SU-DHL-6 (cell line): ENCODE data around the gene NOP16.

Experiments
- H2AFZ ChIP-seq: fragments of 200-600 bp; sonication (generic); 2 replicates; pipeline ENCODE4 v1.6.1; 2014; ENCODE audit warnings: low read depth, mild to moderate bottlenecking, moderate library complexity, mixed read lengths, antibody characterized with exemption, low read length; ENCODE audit not compliant: severe bottlenecking
- H3F3A ChIP-seq: fragments of 200-600 bp; shearing (Covaris generic); 2 replicates; pipeline ENCODE4 v1.6.0; 2016; ENCODE audit warnings: antibody characterized with exemption, mild to moderate bottlenecking; ENCODE audit not compliant: insufficient read depth
- H3K27ac ChIP-seq: fragments of 200-600 bp; sonication (generic); 2 replicates; pipeline ENCODE4 v1.5.1; 2016; ENCODE audit warnings: low read depth, mild to moderate bottlenecking, low read length, moderate library complexity, mixed read lengths
- H3K27me3 ChIP-seq: fragments of 200-600 bp; sonication (generic), shearing (Covaris generic); 2 replicates; pipeline ENCODE4 v1.6.0; 2014; ENCODE audit warnings: mild to moderate bottlenecking, low read length
- H3K36me3 ChIP-seq: fragments of 200-600 bp; sonication (generic); 2 replicates; pipeline ENCODE4 v1.6.1; 2014; ENCODE audit warnings: mild to moderate bottlenecking, low read length, mixed read lengths
- H3K4me2 ChIP-seq: fragments of 300-600, 200-600 bp; shearing (Covaris generic), sonication (generic); 2 replicates; pipeline ENCODE4 v1.6.0; 2014; ENCODE audit warnings: low read length, low read depth, mild to moderate bottlenecking; ENCODE audit not compliant: poor library complexity, severe bottlenecking
- H3K4me3 ChIP-seq: fragments of 200-600 bp; sonication (generic); 2 replicates; pipeline ENCODE4 v1.5.1; 2014; ENCODE audit warnings: antibody characterized with exemption, low read length, mild to moderate bottlenecking, mixed read lengths; ENCODE audit not compliant: insufficient read depth, poor library complexity, severe bottlenecking
- H3K79me2 ChIP-seq: fragments of 200-600 bp; sonication (generic); 2 replicates; pipeline ENCODE4 v1.6.1; 2014; ENCODE audit warnings: mild to moderate bottlenecking, low read length, moderate library complexity; ENCODE audit not compliant: insufficient read depth
- H3K9ac ChIP-seq: fragments of 200-600 bp; sonication (generic); 2 replicates; pipeline ENCODE4 v1.7.0; 2014; ENCODE audit warnings: mild to moderate bottlenecking, low read length
- H3K9me2 ChIP-seq: fragments of 200-600 bp; sonication (generic); replicated peaks from 2 replicates; pipeline ENCODE4 v1.6.1; 2014; ENCODE audit warnings: low read length; ENCODE audit not compliant: insufficient read depth
- H3K9me3 ChIP-seq: fragments of 200-600 bp; sonication (generic); 2 replicates; pipeline ENCODE4 v1.6.1; 2014; ENCODE audit warnings: low read length, mixed read lengths; ENCODE audit not compliant: insufficient read depth
- H4K20me1 ChIP-seq: fragments of 200-600 bp; sonication (generic); 2 replicates; pipeline ENCODE4 v1.6.1; 2014; ENCODE audit warnings: low read depth, mild to moderate bottlenecking, antibody characterized with exemption, low read length, moderate library complexity, mixed read lengths
- CTCF ChIP-seq: fragments of 200-600 bp; sonication (generic); IDR thresholded peaks from one replicate; pipeline ENCODE4 v1.5.1; 2017; ENCODE audit warnings: antibody characterized with exemption, mild to moderate bottlenecking, low read length, moderate library complexity; ENCODE audit not compliant: insufficient read depth, poor library complexity, severe bottlenecking
- EZH2phosphoT487 ChIP-seq: fragments of 200-600 bp; sonication (generic), shearing (Covaris generic); conservative IDR thresholded peaks from 2 replicates; pipeline ENCODE4 v1.6.1; 2018; ENCODE audit warnings: mild to moderate bottlenecking, antibody characterized with exemption, low read length, moderate library complexity, mixed read lengths

NOP16 gene

DNA sequence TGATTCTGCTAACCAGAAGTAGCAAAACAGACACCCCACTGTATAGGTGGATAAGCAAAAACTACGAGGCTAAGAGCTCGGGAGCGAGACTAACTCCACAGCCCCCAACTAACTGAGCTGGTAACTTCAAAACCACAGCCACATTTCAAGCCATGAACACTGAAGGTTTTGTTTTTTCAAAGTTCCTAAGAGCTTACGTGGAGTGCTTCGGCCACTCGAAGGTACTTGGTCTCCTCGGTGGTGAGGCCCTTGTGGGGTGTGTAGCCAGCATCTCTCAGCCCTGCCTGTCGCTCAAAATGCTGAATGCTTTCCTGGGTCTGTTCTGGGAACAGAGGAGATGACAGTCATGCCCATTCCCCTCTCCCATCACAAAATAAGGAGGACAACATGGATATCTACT, 38.0 kb downstream of the NOP16 start:
- peaks cover 6% of the 10 kb centered on the region; the same call in 1 of the 2 replicates for H3K36me3 ChIP-seq

GRCh38 chr5:176342766-176343458, 45.5 kb downstream of the NOP16 start:
- Histone ChIP-seq H3K9me3 (no peaks in the 10 kb centered on the region), H3K9me2 (no peaks in the 10 kb centered on the region), H3K36me3 (peaks cover 6% of the 10 kb centered on the region; the same call in 1 of the 2 replicates), H2AFZ (no peak overlapping the region), H3K79me2 (no peaks in the 10 kb centered on the region), H3K27ac (no peak overlapping the region), H3K9ac (no peak overlapping the region), H3K4me2 (no peak overlapping the region), H3F3A (no peaks in the 10 kb centered on the region), H3K27me3 (no peaks in the 10 kb centered on the region), H3K4me3 (no peak overlapping the region), H4K20me1 (no peaks in the 10 kb centered on the region)
- TF ChIP-seq CTCF = no peak
- TF ChIP-seq EZH2phosphoT487 = no peak

More for the DNA sequence above, 38.0 kb downstream of the NOP16 start:
- Histone ChIP-seq H3K4me3 (no peak overlapping the region), H3F3A (no peaks in the 10 kb centered on the region), H3K9ac (no peak overlapping the region), H3K27me3 (no peaks in the 10 kb centered on the region), H3K9me2 (no peaks in the 10 kb centered on the region), H3K79me2 (0 out of 2 replicates have a peak, but pooled peaks cover 6% of the 10 kb centered on the region), H3K27ac (no peak overlapping the region), H4K20me1 (no peaks in the 10 kb centered on the region), H3K9me3 (no peaks in the 10 kb centered on the region), H3K4me2 (no peak overlapping the region), H2AFZ (no peak overlapping the region)
- TF ChIP-seq CTCF (no peak), EZH2phosphoT487 (no peak)

GRCh38 chr5:176342158-176342483, 46.3 kb downstream of the NOP16 start:
- Histone ChIP-seq H3K27ac (no peak overlapping the region), H3K27me3 (no peaks in the 10 kb centered on the region), H3K79me2 (no peaks in the 10 kb centered on the region), H3K36me3 (peaks cover 6% of the 10 kb centered on the region; the same call in 1 of the 2 replicates), H3K4me3 (no peak overlapping the region), H3K9me3 (no peaks in the 10 kb centered on the region), H3K9me2 (no peaks in the 10 kb centered on the region), H3K9ac (no peak overlapping the region), H2AFZ (no peak overlapping the region), H4K20me1 (no peaks in the 10 kb centered on the region), H3F3A (no peaks in the 10 kb centered on the region), H3K4me2 (no peak overlapping the region)
- TF ChIP-seq EZH2phosphoT487 (no peak), CTCF (no peak)
